Fibroblast of the aortic adventitia (primary cell): ENCODE data around the gene ETFDH. TPM values are rescaled to one million over a fixed set of nuclear protein-coding genes. Genes with fewer than 3 reads are reported as not detected.

Experiments used
- DNase-seq: peaks from one replicate; pipeline ENCODE4 v3.0.0-alpha.2; 2010; ENCODE audit warnings: low read depth
- H3K4me3 ChIP-seq: 2 replicates; pipeline ENCODE4 v1.5.1; 2011; ENCODE audit warnings: low read depth, mild to moderate bottlenecking, control low read depth, low read length, moderate library complexity
- total RNA-seq: library from RNA; depleted of rRNA; stranded (reverse); fragments of >200 nt; gene quantifications from 2 replicates; pipeline ENCODE4 v1.2.3, GENCODE V29; 2012; ENCODE audit warnings: low replicate concordance
- TF ChIP-seq, protein P1 (sequence below): IDR thresholded peaks from 2 replicates; pipeline ENCODE4 v1.5.1; 2011; ENCODE audit warnings: mild to moderate bottlenecking, low read length, control low read depth, inconsistent platforms; ENCODE audit not compliant: insufficient read depth

Gene ETFDH
- total RNA-seq: 20.9 and 42.3 TPM in 2 replicates

DNA sequence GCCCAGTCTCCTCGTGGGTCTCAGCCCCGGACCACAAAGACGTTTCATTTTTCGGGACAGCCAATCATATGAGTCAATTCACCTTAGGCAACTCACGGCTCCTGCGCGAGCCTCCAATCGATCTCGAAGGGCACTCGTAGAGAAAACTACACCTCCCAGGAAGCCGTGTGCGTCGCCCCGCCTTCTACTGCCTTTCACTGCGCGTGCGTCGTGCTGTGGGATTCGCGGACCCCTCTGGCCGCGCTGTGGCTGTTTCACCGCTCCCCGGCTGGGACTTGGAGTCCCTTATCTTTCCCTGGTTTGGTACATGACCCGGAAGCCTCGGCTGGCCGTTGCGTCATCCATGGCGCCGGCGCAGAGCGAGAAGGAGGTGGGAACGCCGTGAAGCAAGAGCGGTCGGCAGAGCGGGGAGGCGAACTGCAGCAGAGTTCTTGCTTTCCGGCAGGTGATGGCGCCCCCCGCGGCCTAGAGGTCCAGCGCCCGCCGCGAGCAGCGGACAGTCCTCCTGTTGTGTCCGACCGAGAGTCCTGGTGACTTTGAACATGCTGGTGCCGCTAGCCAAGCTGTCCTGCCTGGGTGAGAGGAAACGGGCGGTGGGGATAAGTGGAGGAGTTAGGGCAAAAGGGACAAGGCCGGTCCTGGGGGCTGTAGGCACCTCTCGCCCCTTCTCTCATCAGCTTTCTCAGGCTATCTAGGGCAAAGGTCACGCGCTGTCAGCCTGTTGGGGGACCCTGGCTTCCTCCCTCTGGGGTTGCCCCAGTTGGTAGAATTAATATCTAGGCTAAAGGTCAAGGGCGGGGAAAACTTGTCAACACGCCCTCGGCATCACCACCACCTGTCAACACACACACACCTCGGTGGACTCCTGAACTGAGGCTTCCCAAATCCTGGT lies at the start of gene ETFDH:
TSS of gene ETFDH (plus strand) at position 382 of the 892 bp plus-strand sequence. CDS start at position 543, 161 bp downstream.
- peak; percentile 99 for DNase-seq
- peak within 1 kb of the TSS; percentile 94 for H3K4me3 ChIP-seq

DNA sequence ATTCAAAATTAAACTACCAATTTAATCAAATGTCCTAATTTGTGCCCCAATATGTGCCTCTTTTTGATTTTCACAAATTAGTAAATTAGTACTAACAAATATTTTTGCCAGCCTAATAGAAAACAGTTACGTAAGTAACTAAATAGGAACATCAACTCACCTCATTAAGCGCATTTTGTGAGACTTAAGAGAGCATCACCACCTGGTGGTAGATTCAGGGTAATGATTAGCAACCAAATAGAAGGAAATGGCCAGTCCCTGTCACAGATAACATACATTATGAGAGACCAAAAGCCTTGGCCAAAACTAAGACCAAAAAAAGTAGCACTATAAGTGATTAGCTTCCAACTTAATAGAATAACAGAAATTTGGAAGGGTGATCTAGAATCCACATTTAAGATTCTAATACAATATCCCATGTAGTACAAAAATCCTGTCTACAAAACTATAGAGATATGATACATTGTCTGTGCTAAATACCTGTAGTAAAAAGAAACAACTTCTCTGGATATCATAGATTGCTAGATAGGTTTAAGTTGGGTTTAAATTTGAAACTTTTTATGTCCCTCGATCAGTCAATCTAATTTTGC lies 47.1 kb upstream of the ETFDH start:
- peak; percentile 88 for DNase-seq
- no peak overlapping the region for H3K4me3 ChIP-seq
- TF ChIP-seq, protein P1, sequence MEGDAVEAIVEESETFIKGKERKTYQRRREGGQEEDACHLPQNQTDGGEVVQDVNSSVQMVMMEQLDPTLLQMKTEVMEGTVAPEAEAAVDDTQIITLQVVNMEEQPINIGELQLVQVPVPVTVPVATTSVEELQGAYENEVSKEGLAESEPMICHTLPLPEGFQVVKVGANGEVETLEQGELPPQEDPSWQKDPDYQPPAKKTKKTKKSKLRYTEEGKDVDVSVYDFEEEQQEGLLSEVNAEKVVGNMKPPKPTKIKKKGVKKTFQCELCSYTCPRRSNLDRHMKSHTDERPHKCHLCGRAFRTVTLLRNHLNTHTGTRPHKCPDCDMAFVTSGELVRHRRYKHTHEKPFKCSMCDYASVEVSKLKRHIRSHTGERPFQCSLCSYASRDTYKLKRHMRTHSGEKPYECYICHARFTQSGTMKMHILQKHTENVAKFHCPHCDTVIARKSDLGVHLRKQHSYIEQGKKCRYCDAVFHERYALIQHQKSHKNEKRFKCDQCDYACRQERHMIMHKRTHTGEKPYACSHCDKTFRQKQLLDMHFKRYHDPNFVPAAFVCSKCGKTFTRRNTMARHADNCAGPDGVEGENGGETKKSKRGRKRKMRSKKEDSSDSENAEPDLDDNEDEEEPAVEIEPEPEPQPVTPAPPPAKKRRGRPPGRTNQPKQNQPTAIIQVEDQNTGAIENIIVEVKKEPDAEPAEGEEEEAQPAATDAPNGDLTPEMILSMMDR: peak; percentile 78

More for the DNA sequence above, at the start of gene ETFDH:
- TF ChIP-seq, protein P1: peak; percentile 63

DNA sequence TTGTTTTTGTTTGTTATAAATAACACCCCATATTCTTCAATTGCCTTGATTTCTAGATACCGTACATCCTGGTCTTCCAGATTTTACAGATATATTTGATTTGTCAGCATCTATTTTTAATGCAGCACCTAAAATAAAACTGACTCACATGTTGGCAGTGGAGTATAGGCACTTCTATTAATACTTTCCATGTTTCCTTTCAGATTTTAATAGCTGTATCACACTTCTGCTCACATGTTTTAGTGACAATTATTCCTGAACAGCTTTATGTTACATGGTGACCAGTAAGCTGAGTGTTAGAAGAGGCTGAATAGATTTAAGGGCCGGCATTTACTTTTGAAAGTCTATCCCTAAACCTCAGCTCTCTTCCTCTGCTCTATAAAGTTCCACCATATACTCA lies 46.6 kb upstream of the ETFDH start:
- H3K4me3 ChIP-seq: no peak overlapping the region
- DNase-seq: peak; percentile 41
- TF ChIP-seq, protein P1: no peak

DNA sequence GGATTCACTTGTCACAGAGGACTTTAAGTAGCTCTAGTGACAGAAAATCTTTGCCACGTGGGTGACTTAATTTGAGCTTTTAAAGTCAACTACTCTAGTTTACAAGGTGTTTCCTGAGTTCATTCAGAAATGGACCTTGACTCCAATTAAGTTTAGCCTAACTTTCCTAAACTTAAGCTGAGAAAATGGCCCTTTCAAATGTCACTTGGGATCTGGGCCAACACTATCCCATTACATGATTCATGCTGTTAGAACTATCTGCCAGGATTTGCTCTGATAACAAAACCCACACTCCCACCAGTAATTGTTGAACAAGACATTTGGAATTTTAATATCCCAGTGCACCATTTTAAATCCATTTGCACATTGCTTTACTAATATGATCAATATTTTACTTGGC lies 41.2 kb upstream of the ETFDH start:
- TF ChIP-seq, protein P1: no peak
- no peak overlapping the region for H3K4me3 ChIP-seq
- DNase-seq: peak; percentile 91

DNA sequence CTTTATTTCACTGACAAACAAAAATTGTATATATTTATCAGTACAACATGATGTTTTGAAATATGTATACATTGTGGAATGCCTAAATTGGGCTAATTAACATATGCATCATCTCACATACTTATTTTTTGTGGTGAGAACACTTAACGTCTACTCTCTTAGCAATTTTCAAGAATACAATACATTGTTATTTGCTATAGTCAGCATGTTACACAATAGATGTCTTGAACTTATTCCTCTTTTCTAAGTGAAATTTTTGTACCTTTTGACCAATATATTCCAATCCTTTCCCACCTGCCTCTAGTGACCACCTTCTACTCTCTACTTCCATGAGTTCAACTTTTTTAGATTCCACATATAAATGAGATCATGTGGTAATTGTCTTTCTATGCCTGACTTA lies 35.5 kb upstream of the ETFDH start:
- DNase-seq: no peak
- no peak overlapping the region for H3K4me3 ChIP-seq
- TF ChIP-seq, protein P1: no peak

DNA sequence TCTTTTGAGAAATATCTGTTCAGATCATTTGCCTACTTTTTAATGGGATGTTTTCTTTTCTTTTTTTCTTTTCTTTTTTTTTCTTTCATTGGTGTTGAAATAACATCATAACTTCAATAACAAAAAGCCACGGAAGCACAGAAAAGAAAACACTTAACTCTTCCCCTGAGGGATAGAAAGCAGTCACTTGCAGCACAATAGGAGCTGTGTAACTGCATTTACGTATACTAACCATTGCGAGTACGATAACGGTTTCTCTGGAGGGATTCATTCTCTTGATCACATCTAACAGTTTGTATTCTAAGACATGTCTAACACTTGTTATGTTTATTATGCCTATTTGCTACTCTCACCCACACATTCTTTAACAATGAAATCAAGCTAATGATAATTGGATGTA lies 27.7 kb upstream of the ETFDH start:
- DNase-seq: no peak
- no peak overlapping the region for H3K4me3 ChIP-seq
- TF ChIP-seq, protein P1: no peak
